ENCODE results near the gene RAB5B. TPM values are rescaled to one million over a fixed set of nuclear protein-coding genes. Genes with fewer than 3 reads are reported as not detected.
"Not testable (repeated sequence)": the region's sequence is repeated elsewhere in the genome, so short reads cannot be mapped to it uniquely, and the experiment has no call there.

Gene RAB5B
- total RNA-seq, 1 donor from 2014 or later, result 30.8 TPM

GRCh38 chr12:55993230-55993853 is 19.5 kb downstream of the RAB5B start:
- H3K36me3 ChIP-seq (ENCODE audit: control insufficient read depth, insufficient read depth, low read length), result peaks cover 22% of the 10 kb centered on the region
- no peak overlapping the region for H3K4me3 ChIP-seq (ENCODE audit: low read depth, low read length)
- TF ChIP-seq CTCF (IDR thresholded peaks at IDR 0.05; ENCODE audit: insufficient read depth, low read length, severe bottlenecking), result no peak
- no peak for FAIRE-seq
- H3K27me3 ChIP-seq (ENCODE audit: control insufficient read depth, insufficient read depth, low read length), result no peaks in the 10 kb centered on the region
- no peak for DNase-seq (ENCODE audit: low read depth)

- H3K36me3 ChIP-seq (ENCODE audit: control insufficient read depth, insufficient read depth, low read length), result peaks cover 18% of the 10 kb centered on the region
- DNase-seq (ENCODE audit: low read depth), result no peak
- no peak overlapping the region for H3K4me3 ChIP-seq (ENCODE audit: low read depth, low read length)
- H3K27me3 ChIP-seq (ENCODE audit: control insufficient read depth, insufficient read depth, low read length), result no peaks in the 10 kb centered on the region
- FAIRE-seq, result no peak
- TF ChIP-seq CTCF (IDR thresholded peaks at IDR 0.05; ENCODE audit: insufficient read depth, low read length, severe bottlenecking), result no peak
These were observed 21.5 kb downstream of the RAB5B start for GRCh38 chr12:55995366-55995765.

GRCh38 chr12:55996201-55996714 is 22.4 kb downstream of the RAB5B start:
- Histone ChIP-seq H3K36me3 (ENCODE audit: control insufficient read depth, insufficient read depth, low read length) (peaks cover 12% of the 10 kb centered on the region), H3K27me3 (ENCODE audit: control insufficient read depth, insufficient read depth, low read length) (no peaks in the 10 kb centered on the region), H3K4me3 (ENCODE audit: low read depth, low read length) (peak overlapping the region; percentile 50)
- FAIRE-seq (no peak), DNase-seq (ENCODE audit: low read depth) (peak; percentile 62)
- peak; percentile 62 for TF ChIP-seq CTCF (IDR thresholded peaks at IDR 0.05; ENCODE audit: insufficient read depth, low read length, severe bottlenecking)

- DNase-seq (ENCODE audit: low read depth) (peak; percentile 92), FAIRE-seq (peak; percentile 13)
- Histone ChIP-seq H3K4me3 (ENCODE audit: low read depth, low read length) (peak within 1 kb of the TSS; percentile 50), H3K36me3 (ENCODE audit: control insufficient read depth, insufficient read depth, low read length) (peaks cover 12% of the 10 kb centered on the region), H3K27me3 (ENCODE audit: control insufficient read depth, insufficient read depth, low read length) (no peaks in the 10 kb centered on the region)
- TF ChIP-seq CTCF (IDR thresholded peaks at IDR 0.05; ENCODE audit: insufficient read depth, low read length, severe bottlenecking), result no peak
These were observed 23.0 kb downstream of the RAB5B start, which contains the start of gene SUOX for GRCh38 chr12:55996715-55997534. Gene SUOX, plus strand, starts transcription at chr12:55997276. Its CDS starts 4,946 bp downstream, at chr12:56002222.

- DNase-seq (ENCODE audit: low read depth) (no peak), FAIRE-seq (no peak)
- Histone ChIP-seq H3K27me3 (ENCODE audit: control insufficient read depth, insufficient read depth, low read length) (no peaks in the 10 kb centered on the region), H3K4me3 (ENCODE audit: low read depth, low read length) (peak overlapping the region; percentile 50), H3K36me3 (ENCODE audit: control insufficient read depth, insufficient read depth, low read length) (peaks cover 6% of the 10 kb centered on the region)
- TF ChIP-seq CTCF (IDR thresholded peaks at IDR 0.05; ENCODE audit: insufficient read depth, low read length, severe bottlenecking), result no peak
These were observed 23.6 kb downstream of the RAB5B start for GRCh38 chr12:55997535-55997859.

- not testable (repeated sequence) for DNase-seq (ENCODE audit: low read depth); H3K27me3 ChIP-seq (ENCODE audit: control insufficient read depth, insufficient read depth, low read length); FAIRE-seq; H3K4me3 ChIP-seq (ENCODE audit: low read depth, low read length); H3K36me3 ChIP-seq (ENCODE audit: control insufficient read depth, insufficient read depth, low read length)
These were observed 25.6 kb downstream of the RAB5B start for GRCh38 chr12:55999522-55999921.

GRCh38 chr12:55999999-56000540 is 26.2 kb downstream of the RAB5B start:
- DNase-seq (ENCODE audit: low read depth); H3K4me3 ChIP-seq (ENCODE audit: low read depth, low read length); H3K36me3 ChIP-seq (ENCODE audit: control insufficient read depth, insufficient read depth, low read length); FAIRE-seq; H3K27me3 ChIP-seq (ENCODE audit: control insufficient read depth, insufficient read depth, low read length): not testable (repeated sequence)

Data from bronchial epithelial cell (primary cell).